Calu3 (cell line): Measurements from ENCODE around the gene GRK3. TPM values are rescaled to one million over a fixed set of nuclear protein-coding genes. Genes with fewer than 3 reads are reported as not detected.

Experiments used
- BruUV-seq: library from RNA; stranded (reverse); fragments of 400-500 nt; replicated peaks from 2 replicates; lab custom pipeline; 2021; lab: Mats Ljungman, UMichigan
- CTCF ChIA-PET: fragments of 300-600 bp; sonication (Branson Sonifier 250); formaldehyde crosslinking; loops from one replicate; lab custom pipeline; 2022; ENCODE audit warnings: antibody characterized with exemption; lab: Charles Lee
- DNase-seq: peaks from one replicate; pipeline ENCODE4 v3.0.0; 2022
- H3K27ac Mint-ChIP-seq: one replicate; pipeline ENCODE4 v1.8.0; 2022; ENCODE audit warnings: mixed read lengths; ENCODE audit not compliant: unreplicated experiment
- H3K27me3 Mint-ChIP-seq: one replicate; pipeline ENCODE4 v1.8.0; 2022; ENCODE audit warnings: mixed read lengths; ENCODE audit not compliant: unreplicated experiment
- H3K36me3 Mint-ChIP-seq: one replicate; pipeline ENCODE4 v1.8.0; 2022; ENCODE audit warnings: mild to moderate bottlenecking, moderate library complexity, mixed read lengths; ENCODE audit not compliant: insufficient read depth, unreplicated experiment
- H3K4me1 Mint-ChIP-seq: one replicate; pipeline ENCODE4 v1.8.0; 2022; ENCODE audit warnings: mild to moderate bottlenecking, low read depth, mixed read lengths; ENCODE audit not compliant: unreplicated experiment
- H3K4me3 Mint-ChIP-seq: one replicate; pipeline ENCODE4 v1.8.0; 2022; ENCODE audit warnings: mild to moderate bottlenecking, low read depth, moderate library complexity, mixed read lengths; ENCODE audit not compliant: unreplicated experiment
- H3K9me3 Mint-ChIP-seq: one replicate; pipeline ENCODE4 v1.8.0; 2022; ENCODE audit warnings: low read depth, mixed read lengths; ENCODE audit not compliant: unreplicated experiment
- intact Hi-C: fragments of 100-400 bp; cut with micrococcal nuclease; formaldehyde crosslinking; loops from one replicate; pipeline ENCODE4 v1.10.0; 2022; ENCODE audit not compliant: unreplicated experiment
- total RNA-seq: library from RNA; stranded (reverse); gene quantifications from 2 replicates; pipeline ENCODE4 v1.2.3, GENCODE V29; 2022
- TF ChIP-seq, protein P1 (sequence below): fragments of 200-600 bp; IDR thresholded peaks from one replicate; pipeline ENCODE4 v1.8.0; 2022; ENCODE audit warnings: antibody characterized with exemption; ENCODE audit not compliant: unreplicated experiment

GRK3 gene
- total RNA-seq, 1 experiment from 2014 or later: 12.0 TPM

- Mint-ChIP-seq H3K4me3 (peak overlapping the region; percentile 89), H3K4me1 (peaks cover 24% of the 10 kb centered on the region), H3K27me3 (peaks cover 48% of the 10 kb centered on the region), H3K9me3 (no peaks in the 10 kb centered on the region), H3K36me3 (peaks cover 19% of the 10 kb centered on the region), H3K27ac (peak overlapping the region; percentile 62)
- DNase-seq: no peak
- intact Hi-C loops: no loop called here
- CTCF ChIA-PET: interaction anchor here (0.6 to 1.7 kb wide), 4 partner anchors 62 to 577 kb away, joined by 3 to 4 read pairs (median 4); no protein-coding TSS in a partner anchor
- TF ChIP-seq, protein P1, sequence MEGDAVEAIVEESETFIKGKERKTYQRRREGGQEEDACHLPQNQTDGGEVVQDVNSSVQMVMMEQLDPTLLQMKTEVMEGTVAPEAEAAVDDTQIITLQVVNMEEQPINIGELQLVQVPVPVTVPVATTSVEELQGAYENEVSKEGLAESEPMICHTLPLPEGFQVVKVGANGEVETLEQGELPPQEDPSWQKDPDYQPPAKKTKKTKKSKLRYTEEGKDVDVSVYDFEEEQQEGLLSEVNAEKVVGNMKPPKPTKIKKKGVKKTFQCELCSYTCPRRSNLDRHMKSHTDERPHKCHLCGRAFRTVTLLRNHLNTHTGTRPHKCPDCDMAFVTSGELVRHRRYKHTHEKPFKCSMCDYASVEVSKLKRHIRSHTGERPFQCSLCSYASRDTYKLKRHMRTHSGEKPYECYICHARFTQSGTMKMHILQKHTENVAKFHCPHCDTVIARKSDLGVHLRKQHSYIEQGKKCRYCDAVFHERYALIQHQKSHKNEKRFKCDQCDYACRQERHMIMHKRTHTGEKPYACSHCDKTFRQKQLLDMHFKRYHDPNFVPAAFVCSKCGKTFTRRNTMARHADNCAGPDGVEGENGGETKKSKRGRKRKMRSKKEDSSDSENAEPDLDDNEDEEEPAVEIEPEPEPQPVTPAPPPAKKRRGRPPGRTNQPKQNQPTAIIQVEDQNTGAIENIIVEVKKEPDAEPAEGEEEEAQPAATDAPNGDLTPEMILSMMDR: no peak
- no TSS peak for BruUV-seq
Observed at GRCh38 chr22:25563761-25564319, 635 bp upstream of the GRK3 start.

DNA sequence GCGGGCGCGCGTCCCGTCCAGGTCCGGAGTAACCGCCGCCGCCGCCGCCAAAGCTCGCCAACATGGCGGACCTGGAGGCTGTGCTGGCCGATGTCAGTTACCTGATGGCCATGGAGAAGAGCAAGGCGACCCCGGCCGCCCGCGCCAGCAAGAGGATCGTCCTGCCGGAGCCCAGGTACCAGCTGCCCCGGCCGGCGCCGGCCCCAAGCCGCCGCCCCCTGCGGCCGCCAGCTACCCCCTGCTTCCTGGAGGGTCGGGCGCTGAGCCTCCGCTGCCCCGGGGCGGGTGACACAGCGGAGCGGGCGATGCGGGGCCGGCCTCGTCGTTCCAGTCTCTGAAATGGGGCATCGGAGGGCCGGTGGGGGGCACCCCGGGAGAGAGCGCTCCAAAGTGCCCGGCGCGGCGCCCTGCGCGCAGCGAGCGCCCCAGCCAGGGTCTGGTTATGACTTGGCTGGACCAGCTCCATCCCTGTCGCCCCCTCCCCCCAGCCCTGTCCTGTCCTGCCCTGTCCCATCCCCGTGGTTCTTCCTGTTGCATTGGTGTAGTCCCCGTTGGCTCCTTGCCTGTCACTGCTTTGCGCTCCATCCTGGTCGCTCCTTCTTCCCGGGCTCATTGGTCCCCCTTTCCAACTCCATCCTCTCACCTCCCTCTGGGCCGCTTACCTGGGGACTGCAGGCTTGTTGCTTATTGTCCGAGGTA is 653 bp downstream of the GRK3 start:
- H3K4me3 Mint-ChIP-seq: peak overlapping the region; percentile 89
- H3K27me3 Mint-ChIP-seq: peaks cover 37% of the 10 kb centered on the region
- no peaks in the 10 kb centered on the region for H3K9me3 Mint-ChIP-seq
- H3K27ac Mint-ChIP-seq: peak overlapping the region; percentile 85
- H3K36me3 Mint-ChIP-seq: peaks cover 19% of the 10 kb centered on the region
- DNase-seq: peak; percentile 39
- CTCF ChIA-PET: interaction anchor here (0.6 to 1.7 kb wide), 4 partner anchors 159 to 1844 kb away, joined by 3 read pairs; no protein-coding TSS in a partner anchor
- TF ChIP-seq, protein P1: no peak
- intact Hi-C loops: loop anchor here (5.0 kb wide), 2 partner anchors 137 to 207 kb away; no protein-coding TSS in a partner anchor
- BruUV-seq: no TSS peak
- H3K4me1 Mint-ChIP-seq: peaks cover 24% of the 10 kb centered on the region

DNA sequence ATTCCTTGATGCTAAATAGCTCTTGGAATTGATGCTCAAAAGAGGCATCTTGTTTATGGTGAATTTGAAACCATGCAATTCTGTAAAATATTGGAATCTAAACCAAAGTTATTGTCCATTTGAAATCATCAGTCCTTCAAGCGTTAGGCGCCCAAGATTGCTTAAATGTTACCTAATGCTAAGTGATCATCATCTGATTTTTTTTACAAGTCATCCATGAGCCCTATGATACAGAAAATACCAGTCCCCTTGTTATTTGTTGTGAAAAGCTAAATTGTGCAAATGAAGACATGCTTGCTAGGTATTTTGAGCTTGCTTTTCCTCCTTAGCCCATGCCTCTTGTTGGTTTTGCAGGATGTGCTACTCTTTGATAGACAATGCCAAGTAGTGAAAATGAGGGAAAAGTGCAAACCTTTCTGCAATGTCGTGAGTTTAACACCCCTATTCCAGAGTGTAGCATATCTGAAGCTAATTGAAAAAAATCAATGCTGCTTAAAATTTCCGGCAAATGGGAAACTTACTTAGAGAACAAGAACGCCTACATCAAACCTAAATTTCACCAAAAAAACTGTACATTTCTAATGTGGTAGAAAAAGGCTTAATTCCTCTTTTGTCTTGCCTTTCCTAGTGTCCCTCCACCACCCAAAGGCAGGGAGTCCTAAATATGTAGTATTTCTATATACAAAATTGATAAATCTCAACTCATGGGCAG is 1.9 kb downstream of the GRK3 start:
- Mint-ChIP-seq H3K9me3 (no peaks in the 10 kb centered on the region), H3K27me3 (peaks cover 32% of the 10 kb centered on the region), H3K4me3 (peak overlapping the region; percentile 89), H3K36me3 (peaks cover 19% of the 10 kb centered on the region), H3K27ac (no peak overlapping the region), H3K4me1 (peaks cover 24% of the 10 kb centered on the region)
- TF ChIP-seq, protein P1: no peak
- CTCF ChIA-PET: no interaction called here
- intact Hi-C loops: loop anchor here (5.0 kb wide), 2 partner anchors 136 to 206 kb away; no protein-coding TSS in a partner anchor
- TSS peak; percentile 35 for BruUV-seq
- no peak for DNase-seq

DNA sequence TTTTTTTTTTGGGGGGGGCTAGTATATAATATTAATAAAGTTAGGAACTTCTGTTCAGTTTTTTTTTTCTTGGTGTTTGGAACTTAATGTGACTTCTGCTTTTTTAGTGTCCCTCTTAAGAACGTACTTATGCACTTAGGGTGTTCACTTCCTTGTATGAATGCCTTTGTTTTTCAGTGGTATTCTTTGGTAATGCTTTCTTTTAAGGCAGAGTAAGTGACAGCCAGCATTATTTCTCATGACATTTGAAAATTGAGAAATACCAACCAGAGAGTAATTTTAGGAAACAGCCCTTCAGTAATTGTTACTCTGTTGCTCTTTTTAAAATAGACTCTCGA is 2.4 kb downstream of the GRK3 start:
- CTCF ChIA-PET: no interaction called here
- Mint-ChIP-seq H3K4me1 (peaks cover 24% of the 10 kb centered on the region), H3K4me3 (no peak overlapping the region)

More for the DNA sequence above, 2.4 kb downstream of the GRK3 start:
- TF ChIP-seq, protein P1: no peak
- BruUV-seq: no TSS peak
- intact Hi-C loops: loop anchor here (5.0 kb wide), 2 partner anchors 135 to 205 kb away; no protein-coding TSS in a partner anchor
- Mint-ChIP-seq H3K27ac (no peak overlapping the region), H3K27me3 (peaks cover 27% of the 10 kb centered on the region), H3K36me3 (peaks cover 19% of the 10 kb centered on the region), H3K9me3 (no peaks in the 10 kb centered on the region)
- no peak for DNase-seq
